Sigmoid colon (tissue), 7 donors: ENCODE data around the gene SMARCD1. TPM values are rescaled to one million over a fixed set of nuclear protein-coding genes. Genes with fewer than 3 reads are reported as not detected.

Source experiments
- DNase-seq: peaks from one replicate; pipeline ENCODE4 v3.0.0-alpha.2; 2019
- H3K27ac ChIP-seq, 4 donors: fragments of 200-600 bp; sonication (generic); one replicate each; pipeline ENCODE4 v1.5.1; 2016 to 2019; ENCODE audit warnings: mild to moderate bottlenecking in 1 of 4
- H3K27me3 ChIP-seq, 3 donors: fragments of 200-600 bp; sonication (generic); one replicate each; pipeline ENCODE4 v1.5.1; 2019; ENCODE audit warnings: mild to moderate bottlenecking in 1 of 3
- H3K36me3 ChIP-seq, 4 donors: fragments of 200-600 bp; sonication (generic); one replicate each; pipeline ENCODE4 v1.5.1; 2016 to 2019
- H3K4me1 ChIP-seq, 4 donors: fragments of 200-600 bp; sonication (generic); one replicate each; pipeline ENCODE4 v1.5.1; 2017 to 2019
- H3K4me3 ChIP-seq, 4 donors: fragments of 200-600 bp; sonication (generic); one replicate each; pipeline ENCODE4 v1.5.1; 2017 to 2019; ENCODE audit warnings: mild to moderate bottlenecking in 2 of 4, moderate library complexity in 1 of 4
- H3K9me3 ChIP-seq, 4 donors: fragments of 200-600 bp in 3 of 4; sonication (generic) in 3 of 4; one replicate each; pipeline versions ENCODE4 v1.5.1 to v1.6.1; 2013 to 2019
- CTCF ChIP-seq, 4 experiments: fragments of 450-650 bp in 3 of 4; fragments of 200-600 bp in 1 of 4; IDR thresholded peaks; one replicate each; pipeline ENCODE4 v1.5.1; 2016 to 2019; ENCODE audit warnings: antibody characterized with exemption in 4 of 4, mild to moderate bottlenecking in 3 of 4, moderate library complexity in 2 of 4
- EP300 ChIP-seq, 4 donors: sonication (generic); formaldehyde crosslinking; IDR thresholded peaks; one replicate each; pipeline ENCODE4 v1.6.1; 2017; ENCODE audit warnings: antibody characterized with exemption in 4 of 4
- POLR2A ChIP-seq, 2 donors: fragments of 450-650 bp; IDR thresholded peaks; one replicate each; pipeline ENCODE4 v1.6.1; 2016; ENCODE audit warnings: antibody characterized with exemption in 2 of 2, mild to moderate bottlenecking in 2 of 2, moderate library complexity in 2 of 2
- POLR2AphosphoS5 ChIP-seq, 4 donors: sonication (generic); formaldehyde crosslinking; IDR thresholded peaks; one replicate each; pipeline ENCODE4 v1.6.1; 2017; ENCODE audit warnings: antibody characterized with exemption in 4 of 4
- WGBS, 2 donors: extraction: QIAGEN DNeasy Blood & Tissue Kit; methylation state at CpG; one replicate each; pipeline ENCODE4 v1.1.7; 2013; 5-methylcytosine and 5-hydroxymethylcytosine counted together
- intact Hi-C: fragments of 100-400 bp; cut with DNase I; formaldehyde crosslinking; loops from one replicate; pipeline ENCODE4 v1.15.1; 2023
- polyA plus RNA-seq, 3 donors: library from polyadenylated mRNA; stranded (reverse); fragments of 200-250 nt; gene quantifications; one replicate each; pipeline ENCODE4 v1.2.3, GENCODE V29; 2013
- total RNA-seq, 4 donors: library from RNA; depleted of rRNA; stranded (reverse); fragments of >200 nt; gene quantifications; one replicate each; pipeline ENCODE4 v1.1.0, GENCODE V29; 2016
- donor health status: healthy with polysubstance abuse.
- donor health status: Bipolar disorder and iron deficiency.
- donor health status: healthy.

SMARCD1 gene
- total and polyA plus RNA-seq, 7 donors = 16.0 to 64.8 (median 26.4) TPM

DNA sequence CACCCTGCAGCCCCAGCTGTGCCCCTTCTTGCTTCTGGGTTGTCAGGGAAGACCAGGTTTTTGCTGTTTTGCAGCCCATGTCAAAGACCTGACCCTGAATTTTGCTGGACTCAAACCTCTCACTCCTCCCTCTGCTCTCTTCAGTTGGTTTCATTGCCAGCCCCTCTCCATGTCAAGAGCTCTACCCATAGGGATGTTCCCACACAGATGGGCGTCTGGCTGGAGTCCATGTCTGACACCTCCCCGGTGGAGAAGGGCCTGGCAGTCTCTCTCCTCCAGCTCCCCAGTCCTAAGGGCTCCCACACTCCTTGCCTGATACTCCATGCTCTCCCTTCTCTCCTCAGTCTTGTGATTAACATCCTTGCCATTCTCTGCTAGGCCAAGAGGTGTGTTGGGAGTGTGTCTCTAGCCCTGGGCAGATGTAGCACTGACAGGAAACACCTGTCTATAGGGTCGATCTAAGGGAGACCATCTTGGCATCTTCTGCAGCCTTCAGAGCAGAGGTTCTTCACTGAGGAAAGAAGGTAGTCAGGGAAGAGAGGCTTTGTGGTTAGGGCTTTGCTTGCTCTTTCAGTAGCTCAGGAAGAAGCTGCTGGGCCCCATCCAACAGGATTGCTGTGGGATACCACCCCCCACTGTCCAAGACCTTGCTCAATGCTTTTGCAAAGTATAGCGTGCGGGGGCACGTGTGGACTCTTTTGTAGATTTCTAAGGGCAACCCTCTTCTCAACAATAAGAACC, 23.0 kb upstream of the SMARCD1 start:
- 66 to 69% methylated on average over 6 of the region's 6 CpGs for WGBS, 2 donors
- H3K27ac ChIP-seq = no peak overlapping the region
- intact Hi-C loops = no loop called here

DNA sequence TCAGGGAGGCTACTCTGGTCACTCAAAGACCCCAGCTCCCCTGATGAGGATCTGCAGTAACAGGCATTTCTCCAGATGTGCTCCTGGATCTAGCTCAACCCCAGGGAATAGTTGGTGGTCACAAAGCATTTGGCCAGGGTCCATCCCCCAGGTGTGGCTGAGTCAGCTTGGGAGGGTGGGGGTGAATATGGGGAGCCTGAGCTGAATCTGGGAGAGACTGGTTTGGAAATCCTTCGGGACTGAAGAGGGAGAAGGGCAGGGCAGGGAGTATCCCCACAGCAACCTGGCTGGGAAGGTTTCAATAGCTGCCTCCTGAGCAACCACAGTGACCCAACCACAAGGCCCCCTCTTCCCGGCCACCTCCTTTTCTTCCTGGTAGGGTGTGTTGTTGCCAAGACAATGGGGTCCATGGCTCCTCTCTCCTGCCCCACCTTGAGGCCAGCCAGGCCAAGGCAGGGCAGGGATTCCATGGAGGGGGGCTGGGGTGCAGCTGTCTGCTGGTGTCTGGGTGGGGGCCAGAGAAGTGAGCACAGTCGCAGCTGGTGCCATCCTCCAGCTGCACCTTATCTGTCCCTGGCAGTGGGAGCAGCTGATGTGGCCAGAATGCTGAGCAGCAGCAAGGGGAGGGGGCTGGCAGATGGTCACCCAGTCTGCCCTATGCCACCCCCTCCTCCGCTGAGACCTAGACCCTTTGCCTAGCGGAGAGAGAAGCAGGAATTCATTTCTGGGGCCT, 22.2 kb upstream of the SMARCD1 start:
- WGBS, 2 donors = 63 to 77% methylated on average over 5 of the region's 5 CpGs
- TF ChIP-seq POLR2A (IDR thresholded peaks at IDR 0.05) (no peak), EP300 (IDR thresholded peaks at IDR 0.05) (no peak), POLR2AphosphoS5 (IDR thresholded peaks at IDR 0.05) (no peak)
- Histone ChIP-seq H3K4me1 (peaks cover 0 to 29% (median 13%) of the 10 kb centered on the region in 4 donors), H3K36me3 (peaks cover 0 to 8% (median 0%) of the 10 kb centered on the region in 4 donors), H3K4me3 (no peak overlapping the region), H3K27ac (no peak overlapping the region), H3K9me3 (no peaks in the 10 kb centered on the region), H3K27me3 (no peaks in the 10 kb centered on the region)
- no peak for DNase-seq
- intact Hi-C loops = no loop called here

More for the DNA sequence above, 23.0 kb upstream of the SMARCD1 start:
- peaks cover 0 to 30% (median 16%) of the 10 kb centered on the region in 4 donors for H3K4me1 ChIP-seq
- H3K4me3 ChIP-seq = no peak overlapping the region
- no peaks in the 10 kb centered on the region for H3K27me3 ChIP-seq
- H3K9me3 ChIP-seq = no peaks in the 10 kb centered on the region
- no peak for TF ChIP-seq POLR2A (IDR thresholded peaks at IDR 0.05)
- no peak for TF ChIP-seq CTCF (IDR thresholded peaks at IDR 0.05)
- TF ChIP-seq EP300 (IDR thresholded peaks at IDR 0.05) = no peak
- TF ChIP-seq POLR2AphosphoS5 (IDR thresholded peaks at IDR 0.05) = no peak
- H3K36me3 ChIP-seq = peaks cover 0 to 8% (median 0%) of the 10 kb centered on the region in 4 donors
- no peak for DNase-seq

- no peak for DNase-seq
- no peaks in the 10 kb centered on the region for H3K9me3 ChIP-seq
- H3K4me3 ChIP-seq = no peak overlapping the region
- H3K27me3 ChIP-seq = no peaks in the 10 kb centered on the region
- intact Hi-C loops = no loop called here
- H3K36me3 ChIP-seq = no peaks in the 10 kb centered on the region
- H3K27ac ChIP-seq = peak overlapping the region; percentile 35 to 77 (median 64)
- H3K4me1 ChIP-seq = peaks cover 0 to 30% (median 11%) of the 10 kb centered on the region in 4 donors
- 83 to 89% methylated on average over 3 of the region's 3 CpGs for WGBS, 2 donors
- no peak for TF ChIP-seq EP300 (IDR thresholded peaks at IDR 0.05)
- no peak for TF ChIP-seq CTCF (IDR thresholded peaks at IDR 0.05)
- TF ChIP-seq POLR2A (IDR thresholded peaks at IDR 0.05) = no peak
- no peak for TF ChIP-seq POLR2AphosphoS5 (IDR thresholded peaks at IDR 0.05)
Observed at GRCh38 chr12:50065726-50066310, 19.3 kb upstream of the SMARCD1 start.

GRCh38 chr12:50066402-50066801, 18.7 kb upstream of the SMARCD1 start:
- Histone ChIP-seq H3K4me1 (peaks cover 0 to 30% (median 11%) of the 10 kb centered on the region in 4 donors), H3K9me3 (no peaks in the 10 kb centered on the region), H3K27ac (peak overlapping the region; percentile 37 to 77 (median 64)), H3K27me3 (no peaks in the 10 kb centered on the region), H3K4me3 (no peak overlapping the region), H3K36me3 (no peaks in the 10 kb centered on the region)
- TF ChIP-seq POLR2AphosphoS5 (IDR thresholded peaks at IDR 0.05) (peak in 3 of 4 donors; percentile 29 to 37 (median 37)), EP300 (IDR thresholded peaks at IDR 0.05) (no peak)
- intact Hi-C loops = no loop called here
- DNase-seq = peak; percentile 79
- WGBS, 2 donors = 69 to 70% methylated on average over 5 of the region's 5 CpGs

GRCh38 chr12:50069069-50069468, 16.1 kb upstream of the SMARCD1 start:
- WGBS, 2 donors = 86 to 95% methylated on average over 5 of the region's 5 CpGs
- H3K36me3 ChIP-seq = no peaks in the 10 kb centered on the region
- H3K9me3 ChIP-seq = no peaks in the 10 kb centered on the region
- H3K4me1 ChIP-seq = peaks cover 0 to 30% (median 11%) of the 10 kb centered on the region in 4 donors
- no peaks in the 10 kb centered on the region for H3K27me3 ChIP-seq
- no peak for DNase-seq
- intact Hi-C loops = no loop called here
- TF ChIP-seq CTCF (IDR thresholded peaks at IDR 0.05) = no peak
- TF ChIP-seq EP300 (IDR thresholded peaks at IDR 0.05) = no peak
- no peak for TF ChIP-seq POLR2A (IDR thresholded peaks at IDR 0.05)
- no peak for TF ChIP-seq POLR2AphosphoS5 (IDR thresholded peaks at IDR 0.05)
- no peak overlapping the region for H3K27ac ChIP-seq
- no peak overlapping the region for H3K4me3 ChIP-seq
